Bronchial epithelial cell (primary cell): ENCODE results near the gene STAG1. TPM values are rescaled to one million over a fixed set of nuclear protein-coding genes. Genes with fewer than 3 reads are reported as not detected.

ENCODE experiments used
- DNase-seq: peaks from one replicate; pipeline ENCODE4 v3.0.0-alpha.2; 2010; ENCODE audit warnings: low read depth
- FAIRE-seq: peaks from 2 replicates; lab custom pipeline; 2011; peaks lifted over from hg19 to GRCh38; lab: Jason Lieb, UNC
- H3K27me3 ChIP-seq: 2 replicates; pipeline ENCODE4 v1.5.1; 2011; ENCODE audit warnings: low read length; ENCODE audit not compliant: control insufficient read depth, insufficient read depth
- H3K36me3 ChIP-seq: 2 replicates; pipeline ENCODE4 v1.5.1; 2011; ENCODE audit warnings: low read length; ENCODE audit not compliant: control insufficient read depth, insufficient read depth
- H3K4me3 ChIP-seq: 2 replicates; pipeline ENCODE4 v1.5.1; 2011; ENCODE audit warnings: mild to moderate bottlenecking, low read depth, low read length, control low read depth
- total RNA-seq: library from RNA; depleted of rRNA; stranded (reverse); fragments of >200 nt; gene quantifications from 2 replicates; pipeline ENCODE4 v1.2.1, GENCODE V29; 2014
- TF ChIP-seq, protein P1 (sequence below): IDR thresholded peaks from 2 replicates; pipeline ENCODE4 v1.5.1; 2011; ENCODE audit warnings: mild to moderate bottlenecking, moderate library complexity, low read length, control low read depth, inconsistent platforms; ENCODE audit not compliant: insufficient read depth, severe bottlenecking

STAG1 gene
- total RNA-seq, 1 donor from 2014 or later: 26.3 TPM

DNA sequence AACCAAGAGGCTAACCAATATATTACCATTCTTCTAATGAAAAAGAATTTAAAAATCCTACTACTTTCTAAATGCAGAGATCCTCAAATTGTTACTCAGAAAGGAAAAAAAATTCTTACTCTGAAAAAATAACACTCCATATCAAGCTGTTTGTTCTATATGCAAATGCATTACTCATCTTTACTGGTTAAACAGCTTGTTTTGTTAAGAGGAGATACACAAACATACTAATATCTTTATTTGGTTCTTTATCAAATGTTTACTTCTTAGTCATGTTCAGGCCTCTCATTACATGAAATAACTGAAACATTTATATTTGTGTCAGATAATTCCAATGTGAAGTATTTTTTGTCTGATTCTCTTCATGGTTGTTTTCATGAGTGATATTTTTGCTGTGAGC is 355.3 kb downstream of the STAG1 start:
- Histone ChIP-seq H3K4me3 (no peak overlapping the region), H3K27me3 (no peaks in the 10 kb centered on the region), H3K36me3 (no peaks in the 10 kb centered on the region)
- no peak for FAIRE-seq
- DNase-seq: peak; percentile 38
- TF ChIP-seq, protein P1, sequence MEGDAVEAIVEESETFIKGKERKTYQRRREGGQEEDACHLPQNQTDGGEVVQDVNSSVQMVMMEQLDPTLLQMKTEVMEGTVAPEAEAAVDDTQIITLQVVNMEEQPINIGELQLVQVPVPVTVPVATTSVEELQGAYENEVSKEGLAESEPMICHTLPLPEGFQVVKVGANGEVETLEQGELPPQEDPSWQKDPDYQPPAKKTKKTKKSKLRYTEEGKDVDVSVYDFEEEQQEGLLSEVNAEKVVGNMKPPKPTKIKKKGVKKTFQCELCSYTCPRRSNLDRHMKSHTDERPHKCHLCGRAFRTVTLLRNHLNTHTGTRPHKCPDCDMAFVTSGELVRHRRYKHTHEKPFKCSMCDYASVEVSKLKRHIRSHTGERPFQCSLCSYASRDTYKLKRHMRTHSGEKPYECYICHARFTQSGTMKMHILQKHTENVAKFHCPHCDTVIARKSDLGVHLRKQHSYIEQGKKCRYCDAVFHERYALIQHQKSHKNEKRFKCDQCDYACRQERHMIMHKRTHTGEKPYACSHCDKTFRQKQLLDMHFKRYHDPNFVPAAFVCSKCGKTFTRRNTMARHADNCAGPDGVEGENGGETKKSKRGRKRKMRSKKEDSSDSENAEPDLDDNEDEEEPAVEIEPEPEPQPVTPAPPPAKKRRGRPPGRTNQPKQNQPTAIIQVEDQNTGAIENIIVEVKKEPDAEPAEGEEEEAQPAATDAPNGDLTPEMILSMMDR: no peak

DNA sequence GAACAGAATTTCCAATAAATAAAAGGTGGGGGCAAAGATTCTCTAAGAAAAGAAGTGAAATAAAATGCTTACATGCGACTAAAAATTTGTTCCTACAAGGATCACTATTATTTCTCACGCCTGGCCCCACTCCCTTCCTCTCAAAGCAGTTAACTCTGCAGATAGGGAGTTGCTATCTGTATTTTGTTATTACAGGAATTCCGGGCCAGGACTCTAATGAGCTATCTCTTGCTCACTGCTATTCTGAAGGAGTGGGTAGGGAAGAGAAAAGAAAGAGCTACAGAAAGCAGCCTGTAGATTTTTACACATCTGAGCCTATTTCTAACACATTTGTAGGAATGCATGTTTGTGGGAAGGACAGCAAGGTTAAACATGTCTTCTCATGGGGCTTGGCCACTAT is 361.6 kb downstream of the STAG1 start:
- FAIRE-seq (no peak), DNase-seq (no peak)
- TF ChIP-seq, protein P1: no peak
- H3K27me3 ChIP-seq: no peaks in the 10 kb centered on the region
- no peaks in the 10 kb centered on the region for H3K36me3 ChIP-seq
- no peak overlapping the region for H3K4me3 ChIP-seq

DNA sequence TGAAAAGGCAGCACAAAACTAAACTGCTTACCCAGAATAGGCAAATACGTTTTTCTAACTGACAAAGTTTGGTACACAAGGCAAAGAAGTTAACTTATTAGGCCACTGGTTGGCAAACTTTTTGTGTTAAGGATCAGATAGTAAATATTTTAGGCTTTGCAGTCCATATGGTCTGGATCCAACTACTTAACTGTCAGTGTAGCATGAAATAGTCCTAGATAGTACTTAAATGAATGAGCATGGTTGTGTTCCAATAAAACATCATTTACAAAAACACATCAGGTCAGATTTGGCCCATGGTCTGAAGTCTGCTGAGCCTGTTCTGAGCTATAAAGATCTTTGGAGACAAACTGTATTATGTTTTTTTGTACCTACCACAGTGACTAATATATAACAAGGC is 365.1 kb downstream of the STAG1 start:
- FAIRE-seq: no peak
- H3K4me3 ChIP-seq: no peak overlapping the region
- H3K36me3 ChIP-seq: no peaks in the 10 kb centered on the region
- TF ChIP-seq, protein P1: no peak
- no peaks in the 10 kb centered on the region for H3K27me3 ChIP-seq
- DNase-seq: no peak

DNA sequence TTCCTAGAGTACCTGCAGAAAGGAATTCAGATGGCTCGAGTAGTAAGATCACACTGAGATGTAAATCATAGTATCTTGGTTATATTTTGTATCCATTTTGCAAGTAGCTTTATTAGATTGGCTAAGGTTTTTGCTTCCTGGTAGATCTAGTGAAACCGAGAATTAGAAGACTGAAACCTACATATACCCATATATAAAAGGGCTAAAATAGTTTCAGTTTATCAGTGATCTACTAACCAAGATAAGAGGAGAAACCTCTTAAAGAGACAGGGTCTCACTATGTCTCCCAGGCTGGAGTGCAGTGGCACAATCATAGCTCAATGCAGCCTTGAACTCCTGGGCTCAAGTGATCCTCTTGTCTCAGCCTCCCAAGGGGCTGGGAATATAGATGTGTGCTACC is 366.7 kb downstream of the STAG1 start:
- no peaks in the 10 kb centered on the region for H3K27me3 ChIP-seq
- H3K4me3 ChIP-seq: no peak overlapping the region
- DNase-seq: no peak
- TF ChIP-seq, protein P1: no peak
- FAIRE-seq: no peak
- H3K36me3 ChIP-seq: no peaks in the 10 kb centered on the region

DNA sequence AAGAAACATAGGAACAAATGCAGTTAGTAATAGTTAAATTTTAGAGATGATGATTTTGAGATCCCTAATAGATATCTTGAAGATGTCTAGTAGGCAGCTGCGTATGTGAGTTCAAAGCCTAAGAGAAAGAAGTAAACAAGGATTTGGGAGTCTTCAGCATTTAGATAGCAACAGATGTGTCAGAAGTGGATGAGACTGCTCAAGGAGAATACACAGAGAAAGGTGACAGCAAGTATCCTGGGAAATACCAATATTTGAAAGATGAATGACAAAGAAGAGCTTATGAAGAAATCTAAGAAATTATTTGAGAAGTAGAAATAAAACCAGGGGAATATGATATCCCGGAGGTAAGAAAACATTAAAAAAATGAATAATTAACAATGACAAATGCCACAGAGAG is 371.1 kb downstream of the STAG1 start:
- TF ChIP-seq, protein P1: no peak
- no peak overlapping the region for H3K4me3 ChIP-seq
- FAIRE-seq (no peak), DNase-seq (no peak)
- H3K36me3 ChIP-seq: no peaks in the 10 kb centered on the region
- H3K27me3 ChIP-seq: no peaks in the 10 kb centered on the region

DNA sequence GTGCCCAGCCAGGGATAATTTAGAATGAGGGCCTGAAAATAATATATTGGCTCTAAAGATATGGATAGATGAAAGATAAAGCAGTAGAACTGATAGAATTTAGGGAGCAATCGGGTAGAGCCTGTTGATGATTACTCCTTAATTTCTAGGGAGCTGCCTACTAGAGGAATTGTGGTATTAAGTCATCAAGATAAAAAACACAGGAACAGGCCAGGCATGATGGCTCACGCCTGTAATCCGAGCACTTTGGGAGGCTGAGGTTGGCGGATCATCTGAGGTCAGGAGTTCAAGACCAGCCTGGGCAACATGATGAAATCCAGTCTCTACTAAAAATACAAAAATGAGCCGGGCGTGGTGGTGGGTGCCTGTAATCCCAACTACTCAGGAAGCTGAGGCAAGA is 371.6 kb downstream of the STAG1 start:
- DNase-seq (peak; percentile 36), FAIRE-seq (no peak)
- Histone ChIP-seq H3K36me3 (no peaks in the 10 kb centered on the region), H3K27me3 (no peaks in the 10 kb centered on the region), H3K4me3 (no peak overlapping the region)
- TF ChIP-seq, protein P1: no peak
